Putamen (tissue), 1 donor: Measurements from ENCODE around the gene IGSF6.
"Not testable (repeated sequence)": the region's sequence is repeated elsewhere in the genome, so short reads cannot be mapped to it uniquely, and the experiment has no call there.

Experiments used
- DNase-seq: peaks from one replicate; pipeline ENCODE4 v3.0.0-alpha.2; 2016; ENCODE audit warnings: low spot score

The IGSF6 gene

GRCh38 chr16:21652453-21652852, at the start of gene IGSF6:
Gene IGSF6 (minus strand): TSS chr16:21652608. CDS start chr16:21652598, 10 bp downstream.
- no peak for DNase-seq

DNA sequence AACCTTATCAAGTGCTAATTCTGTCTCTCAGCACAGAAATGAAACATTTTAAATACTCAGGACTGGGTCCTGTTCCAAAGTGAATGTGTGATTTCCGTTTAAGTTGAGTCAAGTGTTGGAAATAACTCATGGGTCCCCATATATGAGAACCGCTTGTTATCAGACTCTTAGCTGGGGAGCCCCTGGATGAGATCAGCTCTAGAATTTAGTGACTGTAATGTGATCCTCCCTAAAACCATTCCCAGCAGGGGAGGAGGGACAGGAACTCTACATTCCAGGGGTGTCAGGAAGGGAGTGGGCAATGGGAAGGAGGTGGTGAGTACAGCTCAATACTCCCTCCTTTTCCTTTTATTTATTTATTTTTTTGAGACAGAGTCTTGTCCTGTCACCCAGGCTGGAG, 48.9 kb upstream of the IGSF6 start:
- no peak for DNase-seq

- DNase-seq = no peak
These were observed 46.0 kb upstream of the IGSF6 start for GRCh38 chr16:21698169-21699032.

- DNase-seq = no peak
These were observed 44.6 kb upstream of the IGSF6 start for GRCh38 chr16:21697032-21697431.

- DNase-seq = no peak
These were observed 42.2 kb upstream of the IGSF6 start for GRCh38 chr16:21694609-21695008.

DNA sequence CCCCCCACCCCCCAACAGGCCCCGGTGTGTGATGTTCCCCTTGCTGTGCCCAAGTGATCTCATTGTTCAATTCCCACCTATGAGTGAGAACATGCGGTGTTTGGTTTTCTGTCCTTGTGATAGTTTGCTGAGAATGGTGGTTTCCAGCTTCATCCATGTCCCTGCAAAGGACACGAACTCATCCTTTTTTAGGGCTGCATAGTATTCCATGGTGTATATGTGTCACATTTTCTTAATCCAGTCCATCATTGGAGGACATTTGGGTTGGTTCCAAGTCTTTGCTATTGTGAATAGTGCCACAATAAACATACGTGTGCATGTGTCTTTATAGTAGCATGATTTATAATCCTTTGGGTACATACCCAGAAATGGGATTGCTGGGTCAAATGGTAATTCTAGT, 38.6 kb upstream of the IGSF6 start:
- not testable (repeated sequence) for DNase-seq

DNA sequence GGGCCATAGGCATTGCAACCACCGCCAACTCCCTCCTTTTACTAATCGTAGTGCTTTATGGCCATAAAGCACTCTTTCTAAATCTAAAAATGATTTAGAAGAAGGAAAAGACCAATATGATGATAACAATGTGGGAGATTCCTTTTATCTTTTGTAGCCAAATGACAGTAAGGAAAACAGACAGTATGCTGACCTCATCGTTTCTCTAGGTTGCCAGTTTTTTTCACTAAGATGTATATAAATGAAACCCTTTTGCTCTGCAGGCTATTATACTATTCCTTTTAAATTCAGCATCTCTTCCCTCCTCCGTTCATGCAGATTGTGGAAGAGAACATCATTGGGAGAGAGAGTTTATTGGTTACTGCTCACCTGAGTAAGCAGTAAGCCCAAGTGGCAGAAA, 36.7 kb upstream of the IGSF6 start:
- DNase-seq = no peak

- DNase-seq = no peak
These were observed 32.6 kb upstream of the IGSF6 start for GRCh38 chr16:21685034-21685455.

GRCh38 chr16:21684199-21684598, 31.8 kb upstream of the IGSF6 start:
- no peak for DNase-seq

DNA sequence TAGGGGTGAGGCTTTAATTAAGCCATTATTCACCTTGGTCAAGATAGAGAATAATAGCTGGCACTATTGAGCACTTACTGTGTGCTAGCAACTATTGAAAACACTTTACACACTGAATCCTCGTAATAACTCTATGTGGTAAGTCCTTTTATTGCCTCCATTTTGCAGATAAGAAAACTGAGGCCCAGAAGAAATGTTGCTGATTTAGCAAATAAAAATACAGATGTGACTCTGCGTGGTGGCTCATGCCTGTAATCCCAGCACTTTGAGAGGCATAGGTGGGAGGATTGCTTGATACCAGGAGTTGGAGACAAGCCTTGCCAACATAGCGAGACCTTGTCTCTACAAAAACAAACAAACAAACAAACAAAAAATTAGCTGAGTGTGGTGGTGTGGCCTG, 30.8 kb upstream of the IGSF6 start:
- no peak for DNase-seq

- DNase-seq = not testable (repeated sequence)
These were observed 28.3 kb upstream of the IGSF6 start for GRCh38 chr16:21680714-21681113.

- not testable (repeated sequence) for DNase-seq
These were observed 22.0 kb upstream of the IGSF6 start for GRCh38 chr16:21674456-21674855.

DNA sequence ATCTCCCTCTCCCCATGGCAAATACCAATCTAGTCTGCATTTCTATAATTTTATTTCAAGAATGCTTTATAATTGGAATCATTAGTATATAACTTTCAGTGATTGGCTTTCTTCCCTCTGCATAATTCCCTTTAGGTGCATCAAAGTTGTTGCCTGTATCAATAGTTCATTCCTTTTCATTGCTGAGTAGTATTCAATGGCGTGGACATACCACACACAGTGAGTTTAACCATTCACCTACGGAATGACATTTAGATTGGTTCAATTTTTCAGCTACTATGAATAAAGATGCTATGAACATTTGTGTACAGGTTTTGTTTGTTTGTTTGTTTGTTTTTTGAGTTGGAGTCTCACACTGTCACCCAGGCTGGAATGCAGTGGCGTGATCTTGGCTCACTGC, 21.1 kb upstream of the IGSF6 start:
- DNase-seq = no peak

DNA sequence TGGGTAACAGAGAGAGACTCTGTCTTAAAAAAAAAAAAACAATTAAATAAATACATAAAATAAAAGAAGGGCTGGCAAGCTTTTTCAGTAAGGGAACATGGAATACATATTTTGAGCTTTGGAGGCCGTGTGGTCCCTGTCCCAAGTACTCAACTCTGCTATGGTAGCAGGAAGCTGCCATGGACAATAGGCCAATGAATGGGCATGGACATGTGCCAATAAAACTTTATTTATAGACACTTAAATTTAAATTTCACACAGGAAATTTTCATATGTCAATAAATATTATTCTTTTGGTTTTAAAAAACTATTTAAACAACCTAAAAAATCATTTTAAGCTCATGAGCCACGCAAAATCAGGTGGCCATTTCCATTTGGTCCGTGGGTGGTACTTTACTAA, 15.2 kb upstream of the IGSF6 start:
- DNase-seq = no peak

DNA sequence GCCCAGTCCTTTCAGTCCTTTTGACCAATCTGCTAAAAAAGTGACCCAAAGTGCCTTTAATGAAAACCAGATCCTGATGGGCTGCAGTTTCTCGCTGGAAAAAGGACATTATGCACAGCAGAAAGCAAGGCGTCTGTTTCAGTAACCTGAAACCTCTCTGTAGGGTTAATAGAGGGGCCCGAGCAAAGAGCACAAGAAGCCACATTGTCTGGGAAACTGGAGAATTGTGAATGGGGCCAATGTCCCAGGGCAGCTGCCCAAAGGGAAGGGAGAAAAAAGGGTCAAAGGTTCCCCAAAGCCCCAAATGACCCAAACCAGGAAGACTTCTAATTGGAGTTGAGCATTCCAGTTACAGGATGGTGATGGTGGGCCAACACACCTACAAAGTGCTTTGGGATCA, 14.4 kb upstream of the IGSF6 start:
- DNase-seq = no peak

DNA sequence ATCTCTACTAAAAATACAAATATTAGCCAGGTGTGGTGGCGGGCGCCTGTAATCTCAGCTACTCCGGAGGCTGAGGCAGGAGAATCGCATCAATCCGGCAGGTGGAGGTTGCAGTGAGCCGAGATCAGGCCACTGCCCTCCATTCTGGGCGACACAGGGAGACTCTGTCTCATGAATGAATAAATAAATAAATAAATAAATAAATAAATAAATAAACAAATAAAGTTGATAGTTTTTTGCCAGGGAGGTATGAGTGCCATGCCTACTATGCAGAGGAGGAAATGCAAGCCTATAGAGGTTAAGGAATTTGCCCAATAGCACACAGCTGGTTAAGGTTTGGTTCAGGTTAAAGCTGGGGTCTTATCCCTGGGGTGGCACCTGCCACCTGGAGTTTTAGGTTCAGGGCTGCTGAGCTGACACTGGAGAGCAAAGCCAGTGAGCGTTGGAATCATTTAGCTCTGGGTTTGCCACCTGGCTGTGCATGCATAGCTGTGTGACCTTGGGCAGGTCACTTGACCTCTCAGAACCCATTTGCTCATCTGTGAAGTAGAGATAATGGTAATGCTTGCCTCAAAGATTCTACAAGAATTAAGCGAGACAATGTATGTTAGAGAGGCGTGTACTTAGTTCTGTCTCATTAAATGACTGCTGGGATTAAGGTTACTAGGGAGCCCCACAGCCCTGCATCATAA, 12.5 kb upstream of the IGSF6 start:
- DNase-seq = no peak

DNA sequence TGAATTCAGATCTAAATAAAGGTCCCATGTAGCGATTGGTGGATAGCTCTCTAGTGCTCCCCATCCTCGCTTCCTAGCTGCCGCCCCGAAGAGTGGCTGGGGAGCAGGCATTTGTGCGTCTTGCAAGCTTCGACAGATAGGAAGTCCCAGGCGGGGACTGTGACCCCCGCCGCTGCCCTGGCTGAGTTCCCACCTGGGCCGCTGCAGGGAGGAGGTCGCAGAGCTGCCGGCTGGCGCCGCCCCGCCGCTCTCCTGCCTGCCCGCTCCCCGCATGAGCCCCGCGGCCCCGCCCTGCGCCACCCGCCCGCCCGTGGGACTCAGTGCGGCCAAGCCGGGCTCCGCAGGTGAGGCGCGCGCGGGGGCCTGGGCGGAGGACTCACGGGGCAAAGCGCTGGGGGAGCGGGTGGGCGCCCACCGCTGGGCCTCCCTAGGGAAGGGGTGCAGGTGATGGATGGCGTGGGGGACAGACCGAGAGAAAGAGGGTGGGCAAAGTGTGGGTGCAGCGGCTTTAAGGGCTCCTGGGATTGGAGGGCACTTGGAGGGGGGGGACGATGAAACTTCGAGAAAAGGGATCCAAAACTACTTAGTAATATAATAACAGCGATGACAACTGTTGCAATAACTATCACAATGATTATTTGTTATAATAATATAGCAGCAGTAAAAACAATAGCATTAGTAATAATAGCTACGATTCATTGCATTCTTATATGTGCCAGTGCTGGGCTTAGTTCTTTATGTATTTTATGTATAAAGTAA, 11.7 kb upstream of the IGSF6 start, which contains the start of gene OTOA:
OTOA (plus strand) TSS at position 80 of the 759 bp plus-strand sequence. CDS start 14,547 bp downstream, outside the sequence.
- no peak for DNase-seq

GRCh38 chr16:21659124-21659523, 6.7 kb upstream of the IGSF6 start:
- no peak for DNase-seq

GRCh38 chr16:21656795-21657768, 4.7 kb upstream of the IGSF6 start:
- DNase-seq = peak; percentile 49

DNA sequence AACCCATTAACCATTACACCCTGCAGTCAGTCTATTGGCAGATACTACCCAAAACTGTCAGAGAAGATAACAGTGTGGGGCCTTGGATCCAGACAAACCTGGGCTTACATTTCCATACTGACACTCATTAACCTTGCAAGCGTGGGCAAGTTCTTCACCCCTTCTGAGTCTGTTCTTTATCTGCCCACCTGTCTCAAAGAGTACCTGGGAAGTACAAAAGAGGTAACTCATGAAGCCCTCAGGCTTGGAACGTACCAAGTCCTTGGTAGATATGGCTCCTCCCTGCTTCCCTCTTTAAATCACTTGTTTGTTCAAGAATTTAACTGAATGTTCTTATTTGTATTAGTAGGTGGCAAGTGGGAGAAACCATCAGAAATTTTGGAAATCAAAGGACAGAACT, 2.5 kb upstream of the IGSF6 start:
- DNase-seq = no peak

- DNase-seq = no peak
These were observed 2.1 kb upstream of the IGSF6 start for GRCh38 chr16:21654466-21654865.
